Measurements from ENCODE around the gene OR2G6.
"Not testable (repeated sequence)": the region's sequence is repeated elsewhere in the genome, so short reads cannot be mapped to it uniquely, and the experiment has no call there.

OR2G6 gene

DNA sequence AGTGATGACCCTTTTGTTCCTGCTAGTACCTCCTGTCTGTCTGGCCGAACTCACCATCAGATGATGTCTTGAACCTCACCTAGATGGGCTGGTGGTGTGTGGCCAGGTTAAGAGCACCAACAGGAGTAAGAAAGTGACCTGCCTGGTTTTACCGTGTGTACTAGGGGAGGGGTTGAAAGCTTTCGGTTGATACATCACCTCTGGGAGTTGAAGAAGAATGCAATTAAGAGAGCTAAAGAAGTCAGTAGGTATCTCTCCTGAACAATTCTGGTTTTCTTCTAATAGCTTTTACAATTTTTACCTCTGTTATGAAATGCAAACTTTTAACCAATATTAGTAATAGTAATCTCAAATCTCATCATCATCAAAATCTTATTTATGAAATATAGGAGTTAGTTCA lies 54.8 kb downstream of the OR2G6 start, which contains the start of gene OR2T29:
Gene OR2T29, minus strand, starts transcription at position 101 of the 400 bp plus-strand sequence. CDS start 3,281 bp downstream, outside the sequence.
- H3K27ac ChIP-seq; DNase-seq (ENCODE audit: low spot score); POLR2A ChIA-PET (ENCODE audit: low non-redundant PET); CTCF ChIA-PET: not testable (repeated sequence)

GRCh38 chr1:248565530-248566373 lies 57.9 kb downstream of the OR2G6 start:
- H3K27ac ChIP-seq; POLR2A ChIA-PET (ENCODE audit: low non-redundant PET); DNase-seq (ENCODE audit: low spot score): not testable (repeated sequence)
- CTCF ChIA-PET, result interaction anchor here (0.5 kb wide), 1 partner anchor 209 kb away, joined by 3 read pairs; no protein-coding TSS in a partner anchor

GRCh38 chr1:248569049-248569448 lies 61.2 kb downstream of the OR2G6 start:
- CTCF ChIA-PET, result not testable (repeated sequence)

GRCh38 chr1:248570811-248571210 lies 62.9 kb downstream of the OR2G6 start:
- CTCF ChIA-PET; POLR2A ChIA-PET (ENCODE audit: low non-redundant PET); H3K27ac ChIP-seq; DNase-seq (ENCODE audit: low spot score): not testable (repeated sequence)

More at GRCh38 chr1:248569049-248569448, 61.2 kb downstream of the OR2G6 start:
- H3K27ac ChIP-seq; POLR2A ChIA-PET (ENCODE audit: low non-redundant PET); DNase-seq (ENCODE audit: low spot score): not testable (repeated sequence)

- H3K27ac ChIP-seq; POLR2A ChIA-PET (ENCODE audit: low non-redundant PET); DNase-seq (ENCODE audit: low spot score); CTCF ChIA-PET: not testable (repeated sequence)
Measured at GRCh38 chr1:248572049-248572448, 64.2 kb downstream of the OR2G6 start.

GRCh38 chr1:248573856-248574255 lies 66.0 kb downstream of the OR2G6 start:
- H3K27ac ChIP-seq; CTCF ChIA-PET; POLR2A ChIA-PET (ENCODE audit: low non-redundant PET); DNase-seq (ENCODE audit: low spot score): not testable (repeated sequence)

GRCh38 chr1:248574657-248575056 lies 66.8 kb downstream of the OR2G6 start, which contains the start of gene OR2T34:
Gene OR2T34, minus strand, starts transcription at chr1:248574757. Its CDS starts 0 bp downstream, at chr1:248574757.
- POLR2A ChIA-PET (ENCODE audit: low non-redundant PET); H3K27ac ChIP-seq; CTCF ChIA-PET; DNase-seq (ENCODE audit: low spot score): not testable (repeated sequence)

DNA sequence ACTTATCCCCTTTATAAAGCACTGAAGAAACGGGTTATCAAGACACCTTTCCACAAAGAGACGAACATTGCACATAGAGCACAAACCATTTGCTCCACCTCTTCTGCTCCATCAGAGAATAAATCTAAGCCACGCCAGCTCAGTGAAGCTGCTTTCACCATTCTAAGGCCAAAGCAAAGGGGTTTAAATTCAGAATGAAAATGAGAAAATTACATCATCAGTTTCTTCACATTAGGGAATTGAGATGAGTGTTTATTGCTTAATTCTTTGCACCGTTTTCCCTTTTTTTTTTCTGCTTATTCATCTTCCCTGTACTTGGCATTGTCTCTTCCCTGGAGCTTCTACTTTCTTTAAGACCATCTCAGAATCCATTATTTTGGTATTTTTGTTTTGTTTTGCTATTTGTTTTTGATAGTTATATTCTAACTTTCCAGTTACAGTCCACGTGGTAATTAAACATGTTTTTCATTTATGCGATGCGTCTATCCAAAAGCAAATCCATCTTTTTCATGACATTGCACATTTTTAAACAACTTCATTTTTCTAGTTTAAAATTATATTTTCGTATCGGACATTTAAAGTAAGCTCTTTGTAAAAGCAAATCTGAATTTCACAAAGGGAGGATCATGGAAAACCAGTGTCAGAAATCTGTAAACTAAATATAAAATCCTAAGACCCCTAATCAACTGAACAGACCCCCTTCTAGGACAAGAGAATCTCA lies 68.5 kb downstream of the OR2G6 start:
- DNase-seq (ENCODE audit: low spot score), result no peak
- CTCF ChIA-PET, result interaction anchor here (0.9 kb wide), 1 partner anchor 166 kb away, joined by 3 read pairs; no protein-coding TSS in a partner anchor
- POLR2A ChIA-PET (ENCODE audit: low non-redundant PET), result no interaction called here
- no peak for TF ChIP-seq CTCF (conservative IDR thresholded peaks at IDR 0.05; ENCODE audit: low read depth)
- H3K27ac ChIP-seq, result no peak overlapping the region
